Measurements from ENCODE around the gene APIP.

APIP gene

DNA sequence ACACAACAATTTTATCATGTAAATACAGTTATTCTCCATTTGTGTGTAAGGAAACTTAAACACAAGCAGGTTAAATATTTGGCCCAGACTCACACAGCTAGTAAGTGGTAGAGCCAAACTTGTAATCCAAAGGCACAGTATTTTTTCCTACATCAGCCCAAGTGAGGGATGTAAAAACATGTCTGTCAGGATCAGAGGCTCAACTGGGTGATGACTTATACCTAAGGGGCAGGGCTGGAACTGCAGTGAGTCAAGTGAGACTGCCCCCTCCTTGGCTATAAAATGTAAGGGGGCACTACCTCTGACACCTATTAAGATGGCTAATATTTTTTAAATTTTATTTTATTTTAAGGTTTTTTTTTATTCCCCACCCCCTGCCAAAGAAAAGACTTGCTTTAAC, 82.6 kb downstream of the APIP start:
- DNase-seq, result no peak
